IMR-90 (cell line): ENCODE measurements around the gene SPNS2. TPM values are rescaled to one million over a fixed set of nuclear protein-coding genes. Genes with fewer than 3 reads are reported as not detected.

ENCODE experiments used
- ATAC-seq: fragments of 200-7000 bp; cut with Tn5 transposase; 2 replicates; pipeline ENCODE4 v1.9.1; 2020; ENCODE audit warnings: low read depth, mild to moderate bottlenecking, moderate library complexity
- BruUV-seq: library from RNA; stranded (reverse); fragments of 400-500 nt; replicated peaks from 2 replicates; lab custom pipeline; 2021; lab: Mats Ljungman, UMichigan
- CTCF ChIA-PET: fragments of 300-600 bp; formaldehyde crosslinking; extraction: SDS; loops from one replicate; lab custom pipeline; 2021; ENCODE audit warnings: antibody characterized with exemption; lab: Yijun Ruan, JAX
- POLR2A ChIA-PET: fragments of 300-600 bp; sonication (Branson Sonifier 250); formaldehyde crosslinking; loops from one replicate; lab custom pipeline; 2022; ENCODE audit warnings: antibody characterized with exemption; ENCODE audit not compliant: unreplicated experiment; lab: Charles Lee
- DNase-seq: peaks from one replicate; pipeline ENCODE4 v3.0.0; 2013
- H2AFZ ChIP-seq: replicated peaks from 2 replicates; pipeline ENCODE3; 2013; ENCODE audit warnings: low read length, mild to moderate bottlenecking; ENCODE audit not compliant: poor library complexity
- H2AK5ac ChIP-seq: 2 replicates; pipeline ENCODE4 v1.6.1; 2013; ENCODE audit warnings: low read depth, low read length, inconsistent platforms
- H2AK9ac ChIP-seq: replicated peaks from 2 replicates; pipeline ENCODE3; 2013; ENCODE audit warnings: mild to moderate bottlenecking, low read depth, low read length, moderate library complexity; ENCODE audit not compliant: poor library complexity
- H2BK120ac ChIP-seq: 2 replicates; pipeline ENCODE4 v1.6.1; 2013; ENCODE audit warnings: low read depth, low read length, inconsistent platforms
- H2BK15ac ChIP-seq: 3 replicates; pipeline ENCODE4 v1.6.1; 2013; ENCODE audit warnings: low read depth, low read length, inconsistent platforms
- H2BK20ac ChIP-seq: 2 replicates; pipeline ENCODE4 v1.6.1; 2013; ENCODE audit warnings: low read depth, mild to moderate bottlenecking, inconsistent platforms, low read length, moderate library complexity
- H2BK5ac ChIP-seq: 2 replicates; pipeline ENCODE4 v1.6.1; 2013; ENCODE audit warnings: mild to moderate bottlenecking, low read depth, low read length, inconsistent platforms; ENCODE audit not compliant: poor library complexity, severe bottlenecking
- H3K14ac ChIP-seq: replicated peaks from 2 replicates; pipeline ENCODE4 v1.6.1; 2013; ENCODE audit warnings: low read depth, low read length, inconsistent platforms
- H3K18ac ChIP-seq: 2 replicates; pipeline ENCODE4 v1.6.1; 2013; ENCODE audit warnings: low read depth, low read length, control low read depth
- H3K23ac ChIP-seq: 2 replicates; pipeline ENCODE4 v1.6.1; 2013; ENCODE audit warnings: low read depth, low read length, inconsistent platforms
- H3K27ac ChIP-seq: 2 replicates; pipeline ENCODE4 v1.5.1; 2013; ENCODE audit warnings: mild to moderate bottlenecking, control low read depth, low read length; ENCODE audit not compliant: insufficient read depth
- H3K27me3 ChIP-seq: 2 replicates; pipeline ENCODE4 v1.6.1; 2013; ENCODE audit warnings: low read length; ENCODE audit not compliant: control insufficient read depth, insufficient read depth
- H3K36me3 ChIP-seq: 2 replicates; pipeline ENCODE4 v1.6.1; 2013; ENCODE audit warnings: low read length, mixed read lengths; ENCODE audit not compliant: control insufficient read depth, insufficient read depth
- H3K4ac ChIP-seq: 2 replicates; pipeline ENCODE4 v1.6.1; 2013; ENCODE audit warnings: low read depth, low read length, inconsistent platforms
- H3K4me1 ChIP-seq: 2 replicates; pipeline ENCODE4 v1.6.1; 2013; ENCODE audit warnings: low read length, mixed read lengths; ENCODE audit not compliant: control insufficient read depth, insufficient read depth
- H3K4me2 ChIP-seq: 2 replicates; pipeline ENCODE4 v1.6.1; 2013; ENCODE audit warnings: low read depth, mild to moderate bottlenecking, control low read depth, low read length, moderate library complexity
- H3K4me3 ChIP-seq: 2 replicates; pipeline ENCODE4 v1.5.1; 2013; ENCODE audit warnings: low read depth, mild to moderate bottlenecking, control low read depth, low read length, moderate library complexity; ENCODE audit not compliant: insufficient read depth
- H3K56ac ChIP-seq: 2 replicates; pipeline ENCODE4 v1.6.1; 2013; ENCODE audit warnings: low read length, inconsistent platforms; ENCODE audit not compliant: insufficient read depth; ENCODE audit errors: extremely low read depth
- H3K79me1 ChIP-seq, 2 experiments: 2 replicates each; pipeline ENCODE4 v1.6.1; 2013; ENCODE audit warnings: low read length in 2 of 2, inconsistent platforms in 1 of 2, low read depth in 1 of 2
- H3K9ac ChIP-seq: 2 replicates; pipeline ENCODE4 v1.6.1; 2013; ENCODE audit warnings: low read depth, low read length, control low read depth
- H3K9me1 ChIP-seq: 2 replicates; pipeline ENCODE4 v1.6.1; 2013; ENCODE audit warnings: low read length, inconsistent platforms; ENCODE audit not compliant: insufficient read depth
- H3K9me3 ChIP-seq: 2 replicates; pipeline ENCODE4 v1.6.1; 2013; ENCODE audit warnings: low read length; ENCODE audit not compliant: control insufficient read depth, insufficient read depth
- H4K20me1 ChIP-seq: 2 replicates; pipeline ENCODE4 v1.6.1; 2013; ENCODE audit warnings: low read length, inconsistent platforms; ENCODE audit not compliant: insufficient read depth
- H4K5ac ChIP-seq: 2 replicates; pipeline ENCODE4 v1.6.1; 2013; ENCODE audit warnings: mild to moderate bottlenecking, low read depth, low read length, control low read depth
- H4K8ac ChIP-seq, 2 experiments: 2 replicates each; pipeline ENCODE4 v1.6.1; 2013; ENCODE audit warnings: low read depth in 2 of 2, low read length in 2 of 2, control low read depth in 1 of 2, inconsistent platforms in 1 of 2
- H4K91ac ChIP-seq: 2 replicates; pipeline ENCODE4 v1.6.1; 2013; ENCODE audit warnings: low read depth, low read length, inconsistent platforms; ENCODE audit not compliant: insufficient read depth
- CHD1 ChIP-seq: IDR thresholded peaks from 2 replicates; pipeline ENCODE4 v1.6.1; 2012; ENCODE audit warnings: low read depth, low read length, improper control_type of control experiment
- RCOR1 ChIP-seq: IDR thresholded peaks from 2 replicates; pipeline ENCODE4 v1.6.1; 2012; ENCODE audit warnings: mild to moderate bottlenecking, low read length, improper control_type of control experiment; ENCODE audit not compliant: insufficient replicate concordance
- WGBS, 2 experiments: methylation state at CpG; one replicate each; pipeline versions ENCODE4 v1.1.5 to v1.1.7; 2013; ENCODE audit warnings: missing lambda C conversion rate in 2 of 2; ENCODE audit not compliant: insufficient read length in 1 of 2; ENCODE audit errors: extremely low coverage in 2 of 2; 5-methylcytosine and 5-hydroxymethylcytosine counted together
- dilution Hi-C: fragments of 300-500 bp; cut with HindIII; formaldehyde crosslinking; loops from one replicate; pipeline ENCODE4 v1.14.3; 2018; ENCODE audit warnings: low sequenced_read_pairs; ENCODE audit not compliant: unreplicated experiment
- in situ Hi-C: fragments of 300-500 bp; cut with MboI; formaldehyde crosslinking; loops from 3 replicates; pipeline ENCODE4 v1.14.3; 2019; ENCODE audit warnings: low sequenced_read_pairs, inconsistent platforms, mixed read lengths
- intact Hi-C: fragments of 100-400 bp; cut with micrococcal nuclease; formaldehyde crosslinking; loops from 2 replicates; pipeline ENCODE4 v1.10.0; 2022
- polyA plus RNA-seq, 3 experiments: library from polyadenylated mRNA; depleted of rRNA; stranded (reverse); fragments of >200 nt; gene quantifications; 2 replicates each; pipeline ENCODE4 v1.2.3, GENCODE V29; 2012; ENCODE audit warnings: low replicate concordance in 1 of 3
- total RNA-seq: library from RNA; depleted of rRNA; stranded (reverse); fragments of >200 nt; gene quantifications from 2 replicates; pipeline ENCODE4 v1.2.3, GENCODE V29; 2012

SPNS2 gene
- total and polyA plus RNA-seq, 2 of the 4 experiments (the other 2 are of a cell fraction), result under 0.01 TPM; not detected in 1

DNA sequence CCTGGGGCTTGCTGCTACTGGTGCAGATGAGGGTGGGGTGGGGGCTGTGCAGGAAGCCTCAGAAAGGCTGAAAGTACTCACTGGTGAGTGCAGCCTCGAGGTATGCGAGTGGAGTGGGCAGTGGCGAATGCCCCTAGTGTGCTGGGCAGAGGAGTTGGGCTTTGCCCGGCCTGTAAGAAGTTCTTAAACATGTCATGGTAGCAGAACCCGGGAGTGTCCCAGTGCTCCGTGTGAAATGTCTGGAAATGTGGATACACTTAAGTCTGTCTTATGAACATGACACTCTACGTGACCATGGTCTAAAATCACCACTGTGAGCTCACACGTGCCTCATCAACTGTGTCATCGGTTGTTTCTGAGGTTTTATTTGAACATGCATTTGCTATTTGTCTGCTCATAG, 87.4 kb downstream of the SPNS2 start:
- Histone ChIP-seq H3K4me3 (no peak overlapping the region), H3K4me2 (no peak overlapping the region), H3K4ac (no peak overlapping the region), H2BK5ac (no peak overlapping the region), H4K20me1 (no peaks in the 10 kb centered on the region), H3K14ac (no peak overlapping the region), H3K4me1 (no peaks in the 10 kb centered on the region; the same call in 1 of the 2 replicates), H2AK5ac (no peak overlapping the region), H4K5ac (no peak overlapping the region), H4K91ac (no peak overlapping the region), H3K27me3 (peaks cover 86% of the 10 kb centered on the region), H3K56ac (no peak overlapping the region), H2AFZ (no peak overlapping the region), H3K79me1 (no peaks in the 10 kb centered on the region), H3K9ac (no peak overlapping the region), H3K27ac (no peak overlapping the region), H3K18ac (no peak overlapping the region), H2BK20ac (no peak overlapping the region), H3K9me3 (no peaks in the 10 kb centered on the region), H3K9me1 (no peaks in the 10 kb centered on the region), H2BK120ac (no peak overlapping the region), H3K23ac (no peak overlapping the region), H3K36me3 (no peaks in the 10 kb centered on the region), H2BK15ac (no peak overlapping the region), H4K8ac (no peak overlapping the region), H2AK9ac (no peak overlapping the region)
- ATAC-seq (no peak), DNase-seq (no peak)
- 84% methylated on average over 4 of the region's 9 CpGs; no CpG with 5 or more reads in 1 of the 2 experiments for WGBS, 2 experiments
- in situ Hi-C loops (no loop called here), dilution Hi-C loops (no loop called here), intact Hi-C loops (no loop called here)
- no peak for TF ChIP-seq RCOR1
- no peak for TF ChIP-seq CHD1
- BruUV-seq, result no TSS peak
- ChIA-PET POLR2A (no interaction called here), CTCF (no interaction called here)
